Activated CD4-positive, alpha-beta T cell treated with anti-CD3 and anti-CD28 coated beads, Interleukin-2, amount 50 U/mL, for 48 hours (primary cell): ENCODE measurements around the gene KLHL26.

Experiments
- DNase-seq, 2 experiments: peaks; one replicate each; pipeline ENCODE4 v3.0.0-alpha.2; 2020

The KLHL26 gene

DNA sequence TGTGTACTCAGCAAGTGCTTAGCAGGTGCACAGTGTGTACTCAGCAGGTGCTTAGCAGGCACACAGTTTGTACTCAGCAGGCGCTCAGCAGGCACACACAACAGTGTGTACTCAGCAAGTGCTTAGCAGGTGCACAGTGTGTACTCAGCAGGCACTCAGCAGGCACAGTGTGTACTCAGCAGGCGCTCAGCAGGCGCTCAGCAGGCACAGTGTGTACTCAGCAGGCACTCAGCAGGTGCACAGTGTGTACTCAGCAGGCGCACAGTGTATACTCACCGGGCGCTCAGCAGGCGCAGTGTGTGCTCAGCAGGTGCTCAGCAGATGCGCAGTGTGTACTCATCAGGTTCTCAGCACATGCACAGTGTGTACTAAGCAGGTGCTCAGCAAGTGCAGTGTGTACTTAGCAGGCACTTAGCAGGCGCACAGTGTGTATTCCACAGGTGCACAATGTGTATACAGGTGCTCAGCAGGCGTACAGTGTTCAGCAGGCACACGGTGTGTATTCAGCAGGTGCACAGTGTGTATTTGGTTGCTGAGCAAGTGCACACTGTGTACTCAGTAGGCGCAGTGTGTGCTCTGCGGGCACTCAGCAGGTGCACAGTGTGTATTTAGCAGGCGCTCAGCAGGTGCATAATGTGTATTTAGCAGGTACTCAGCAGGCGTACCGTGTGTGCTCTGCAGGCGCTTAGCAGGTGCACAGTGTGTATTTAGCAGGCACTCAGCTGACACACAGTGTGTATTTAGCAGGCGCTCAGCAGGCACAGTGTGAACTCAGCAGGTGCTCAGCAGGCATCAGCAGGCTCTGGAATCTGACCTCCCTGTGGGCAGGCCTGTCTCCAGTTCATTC is 61.7 kb downstream of the KLHL26 start:
- DNase-seq: no peak

- no peak for DNase-seq
Measured at GRCh38 chr19:18699403-18700054, 62.7 kb downstream of the KLHL26 start.

GRCh38 chr19:18700501-18701249 is 63.8 kb downstream of the KLHL26 start:
- DNase-seq: peak; percentile 65 to 74

GRCh38 chr19:18701250-18701608 is 64.4 kb downstream of the KLHL26 start:
- no peak for DNase-seq

- no peak for DNase-seq
Measured at GRCh38 chr19:18704054-18704453, 67.2 kb downstream of the KLHL26 start.

- no peak for DNase-seq
Measured at GRCh38 chr19:18704971-18705370, 68.1 kb downstream of the KLHL26 start.

GRCh38 chr19:18708452-18709231 is 71.8 kb downstream of the KLHL26 start:
- no peak for DNase-seq

DNA sequence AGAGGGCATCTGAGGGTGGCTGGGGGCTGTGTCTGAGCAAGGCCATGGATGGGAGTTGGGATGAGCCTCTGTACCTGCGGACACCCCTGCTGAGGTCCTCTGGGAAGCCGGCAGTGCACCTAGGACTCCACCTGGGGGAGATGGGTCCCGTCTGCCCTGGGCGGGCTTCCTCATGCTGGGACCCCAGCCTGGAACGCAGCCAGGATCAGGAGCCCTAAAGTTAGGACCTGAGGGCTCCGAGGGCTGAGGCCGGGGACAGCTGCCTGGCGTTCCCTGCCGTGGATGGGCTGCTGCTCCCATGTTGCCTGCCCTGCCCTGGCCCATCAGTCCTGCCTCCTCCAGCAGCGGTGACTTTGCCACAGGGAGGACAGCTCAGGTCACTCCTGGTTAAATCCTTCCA is 72.7 kb downstream of the KLHL26 start:
- no peak for DNase-seq

DNA sequence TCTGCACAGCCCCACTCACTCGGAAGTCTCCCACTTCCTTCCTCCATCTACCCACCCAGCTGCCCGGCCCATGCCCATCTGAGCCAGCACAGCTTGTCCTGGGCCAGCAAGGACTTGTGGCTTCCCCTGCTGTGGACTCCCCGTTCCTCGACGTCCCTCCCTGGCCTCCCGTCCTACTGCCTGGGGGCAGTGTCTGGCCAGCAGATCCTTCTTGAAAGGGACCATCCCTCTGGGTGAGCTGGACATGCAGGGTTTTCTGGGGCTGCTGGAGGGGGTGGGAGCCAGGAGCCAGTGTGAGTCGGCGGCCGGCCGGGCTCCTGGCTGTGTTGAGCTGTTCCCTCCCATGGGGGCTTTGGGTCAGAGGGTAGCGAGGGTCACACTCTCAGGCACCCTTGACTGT is 73.4 kb downstream of the KLHL26 start:
- no peak for DNase-seq

- no peak for DNase-seq
Measured at GRCh38 chr19:18710996-18711751, 74.3 kb downstream of the KLHL26 start.

DNA sequence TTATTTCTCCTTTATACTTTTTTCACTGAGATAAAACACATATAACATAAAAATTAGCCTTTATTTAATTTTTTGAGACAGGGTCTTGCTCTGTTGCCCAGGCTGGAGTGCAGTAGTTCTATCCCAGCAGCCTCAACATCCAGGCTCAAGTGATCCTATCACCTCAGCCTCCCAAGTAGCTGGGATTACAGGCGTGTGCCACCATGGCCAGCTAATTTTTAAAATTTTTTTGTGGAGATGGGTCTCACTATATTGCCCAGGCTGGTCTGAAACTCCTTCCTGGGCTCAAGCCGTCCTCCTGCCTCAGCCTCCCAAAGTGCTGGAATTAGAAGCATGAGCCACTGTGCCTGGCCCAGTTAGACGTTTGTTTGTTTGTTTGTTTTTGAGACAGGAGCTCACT is 75.1 kb downstream of the KLHL26 start:
- DNase-seq: no peak

DNA sequence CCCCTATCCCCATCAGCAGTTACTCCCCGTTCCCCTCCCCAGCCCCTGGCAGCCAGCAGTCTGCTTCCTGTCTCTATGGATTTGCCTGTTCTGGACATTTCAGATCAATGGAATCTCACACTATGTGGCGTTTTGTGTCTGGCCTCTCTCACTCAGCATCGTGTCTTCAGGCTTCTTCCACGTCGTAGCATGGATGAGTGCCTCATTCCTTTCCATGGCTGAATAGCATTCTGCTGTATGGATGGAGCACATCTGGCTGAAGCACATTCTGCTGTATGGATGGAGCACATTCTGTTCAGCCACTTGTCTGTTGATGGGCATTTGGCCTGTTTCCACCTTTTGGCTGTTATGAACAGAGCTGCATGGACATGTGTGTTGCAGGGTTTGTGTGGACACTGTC is 76.2 kb downstream of the KLHL26 start:
- DNase-seq: no peak

DNA sequence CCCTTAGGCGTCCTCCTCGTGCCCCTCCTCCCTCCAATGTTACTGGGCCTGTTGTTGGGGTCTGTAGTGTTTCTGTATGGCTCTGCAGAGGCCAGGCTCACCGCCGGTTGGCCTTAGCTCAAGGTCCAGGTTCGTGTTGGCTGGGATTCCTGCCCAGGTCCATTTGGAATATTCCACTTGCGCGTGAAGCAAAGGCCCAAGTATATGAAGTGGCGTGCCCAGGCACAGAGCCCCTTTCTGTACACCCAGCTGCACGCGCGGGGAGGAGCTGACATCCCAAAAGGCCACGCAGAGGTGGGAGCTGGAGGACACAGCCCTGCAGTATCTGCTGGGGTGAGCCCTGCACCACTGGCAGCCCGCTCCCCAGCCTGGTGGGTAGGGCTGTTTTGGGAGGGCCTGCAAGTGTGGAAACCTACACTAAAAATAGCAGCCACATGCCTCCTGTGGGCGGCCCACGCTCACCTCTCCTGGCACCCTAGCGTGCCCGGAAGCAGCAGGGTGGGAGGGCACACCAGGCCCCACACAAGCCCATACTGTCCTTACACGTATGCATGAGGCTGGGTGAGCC is 76.8 kb downstream of the KLHL26 start:
- no peak for DNase-seq

GRCh38 chr19:18715416-18715815 is 78.6 kb downstream of the KLHL26 start:
- DNase-seq: no peak

GRCh38 chr19:18716857-18717256 is 80.0 kb downstream of the KLHL26 start:
- DNase-seq: no peak

DNA sequence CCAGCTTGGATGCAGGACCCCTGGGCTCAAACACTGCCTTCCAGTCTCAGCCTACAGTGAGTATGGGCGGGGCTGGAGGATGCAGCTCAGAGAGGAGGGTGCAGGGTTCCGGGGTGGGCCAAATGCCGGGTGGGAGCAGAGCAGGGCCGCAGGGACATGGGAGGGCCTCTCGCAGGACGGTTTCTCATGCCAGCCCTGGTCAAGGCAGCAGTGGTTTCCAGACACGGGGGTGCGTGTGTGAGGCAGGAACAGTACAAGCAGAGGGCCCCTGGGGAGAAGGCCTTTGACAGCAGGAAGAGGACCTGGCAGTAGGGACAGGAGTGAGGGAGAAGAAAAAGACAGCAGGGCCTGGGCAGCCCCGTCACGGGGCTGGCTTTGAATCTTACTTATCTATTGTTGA is 80.8 kb downstream of the KLHL26 start:
- DNase-seq: no peak

DNA sequence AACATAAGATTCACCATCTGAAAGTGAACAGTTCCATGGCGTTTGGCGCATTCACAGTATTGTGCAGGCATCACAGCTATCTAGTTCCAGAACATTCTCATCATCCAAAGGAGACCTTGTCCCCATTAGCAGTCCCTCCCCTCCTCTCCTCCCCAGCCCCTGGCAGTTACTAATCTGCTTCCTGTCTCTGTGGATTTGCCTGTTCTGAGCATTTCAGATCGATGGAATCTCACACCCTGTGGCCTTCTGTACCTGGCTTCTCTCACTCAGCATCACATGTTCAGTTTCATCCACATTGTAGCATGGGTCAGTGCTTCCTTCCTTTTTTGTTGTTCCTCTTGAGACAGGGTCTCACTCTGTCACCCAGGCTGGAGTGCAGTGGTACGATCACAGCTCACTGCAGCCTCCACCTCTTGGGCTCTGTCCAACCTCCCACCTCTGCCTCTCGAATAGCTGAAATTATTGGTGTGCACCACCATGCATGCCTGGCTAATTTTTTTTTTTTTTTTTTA is 81.2 kb downstream of the KLHL26 start:
- DNase-seq: no peak

- no peak for DNase-seq
Measured at GRCh38 chr19:18718846-18719458, 82.1 kb downstream of the KLHL26 start.

DNA sequence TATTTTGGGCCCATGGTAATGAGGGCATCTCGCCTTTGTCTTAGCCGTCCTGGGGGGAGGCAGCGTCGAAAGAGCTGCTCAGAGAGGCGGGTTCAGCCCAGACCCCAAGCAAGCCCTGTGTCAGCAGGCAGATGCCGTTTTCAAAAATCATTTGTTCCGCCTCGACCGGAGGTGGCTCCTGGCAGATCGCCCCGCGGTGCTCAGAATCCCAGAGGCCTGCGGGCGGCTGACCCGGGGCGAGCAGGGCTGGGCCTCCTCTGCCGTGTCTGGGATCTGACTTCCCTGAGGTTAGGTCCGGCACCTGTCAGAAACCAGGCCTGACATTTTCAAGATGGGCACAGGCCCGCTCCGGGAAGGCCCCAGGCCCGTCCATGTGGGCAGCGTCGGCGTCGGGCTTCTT is 82.7 kb downstream of the KLHL26 start:
- no peak for DNase-seq
